ENCODE data around the gene SLC22A23. TPM values are rescaled to one million over a fixed set of nuclear protein-coding genes. Genes with fewer than 3 reads are reported as not detected.
A peak's percentile ranks its signal among the peaks of the same experiment; 100 is the strongest.

SLC22A23 gene
- total RNA-seq, 2 experiments from 2014 or later: not detected

DNA sequence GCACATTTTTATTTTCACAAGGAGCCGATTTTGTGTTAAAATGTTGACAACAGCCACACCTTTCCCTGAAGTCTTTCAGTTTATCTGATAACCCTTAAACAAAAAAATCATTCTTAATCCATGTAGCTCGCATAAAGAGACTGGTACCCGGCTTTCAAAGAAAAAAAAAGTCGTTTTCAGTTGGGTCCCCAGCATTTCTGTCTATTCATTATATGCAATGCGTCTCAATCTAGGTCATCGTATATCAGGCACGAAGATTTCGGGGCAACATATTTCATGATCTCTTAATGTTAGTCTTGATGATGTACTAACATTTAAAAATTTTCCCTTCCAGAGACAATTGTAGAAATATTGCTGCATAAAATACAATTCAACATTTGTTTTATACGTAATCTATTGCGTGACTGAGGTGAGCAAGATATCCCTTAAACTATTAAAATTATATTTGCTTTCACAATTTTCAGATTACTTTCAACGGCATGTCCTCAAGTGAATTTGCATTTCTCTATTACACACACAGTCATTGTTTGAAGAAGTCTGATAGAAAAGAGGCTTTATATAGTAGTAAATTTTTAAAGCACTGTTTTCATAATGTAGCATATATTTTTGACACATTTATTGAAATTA lies 226.5 kb downstream of the SLC22A23 start:
- no peak overlapping the region for H3K27ac ChIP-seq (ENCODE audit: low read depth, low read length, poor library complexity, severe bottlenecking)
- CTCF ChIA-PET (ENCODE audit: unreplicated experiment): interaction anchor here (0.8 kb wide), 1 partner anchor 21 kb away, joined by 4 read pairs; no protein-coding TSS in a partner anchor
- H3K9me3 ChIP-seq (ENCODE audit: low read length): no peaks in the 10 kb centered on the region
- intact Hi-C loops (cut with micrococcal nuclease; ENCODE audit: unreplicated experiment): loop anchor here (10.0 kb wide), 1 partner anchor 246 kb away; no protein-coding TSS in a partner anchor
- no peak for DNase-seq (ENCODE audit: low spot score)
- BruUV-seq (replicated peaks): no TSS peak
- H3K36me3 ChIP-seq (ENCODE audit: insufficient read depth, low read length): no peaks in the 10 kb centered on the region
- no peaks in the 10 kb centered on the region for H3K9me2 ChIP-seq (ENCODE audit: insufficient read depth, low read length)
- TF ChIP-seq CTCF (conservative IDR thresholded peaks at IDR 0.05; ENCODE audit: low read length): no peak
- no peak; the same call in 1 of the 2 replicates for TF ChIP-seq EZH2phosphoT487 (IDR thresholded peaks at IDR 0.05; ENCODE audit: borderline replicate concordance, low read depth, low read length)
- H2AFZ ChIP-seq (ENCODE audit: low read length): no peak overlapping the region
- POLR2A ChIA-PET: interaction anchor here (0.6 kb wide), 1 partner anchor 156 kb away, joined by 5 read pairs; no protein-coding TSS in a partner anchor
- no peak overlapping the region for H3K4me2 ChIP-seq (ENCODE audit: low read length)
- H3K79me2 ChIP-seq (ENCODE audit: insufficient read depth, low read depth, low read length): no peaks in the 10 kb centered on the region
- no peak overlapping the region for H3K4me3 ChIP-seq (ENCODE audit: low read depth, low read length, poor library complexity, severe bottlenecking)
- no peaks in the 10 kb centered on the region for H4K20me1 ChIP-seq (ENCODE audit: insufficient read depth, low read length)
- H3K4me1 ChIP-seq (ENCODE audit: insufficient read depth, low read length, poor library complexity, severe bottlenecking): peaks cover 31% of the 10 kb centered on the region

- peak overlapping the region; percentile 49 for H3K4me2 ChIP-seq (ENCODE audit: low read length)
- H3K79me2 ChIP-seq (ENCODE audit: insufficient read depth, low read depth, low read length): no peaks in the 10 kb centered on the region
- DNase-seq (ENCODE audit: low spot score): peak; percentile 46
- H2AFZ ChIP-seq (ENCODE audit: low read length): no peak overlapping the region
- POLR2A ChIA-PET: interaction anchor here (0.6 to 1.0 kb wide), 2 partner anchors 69 to 156 kb away, joined by 3 to 5 read pairs; no protein-coding TSS in a partner anchor
- CTCF ChIA-PET (ENCODE audit: unreplicated experiment): interaction anchor here (0.8 kb wide), 1 partner anchor 22 kb away, joined by 4 read pairs; no protein-coding TSS in a partner anchor
- no peaks in the 10 kb centered on the region for H3K9me3 ChIP-seq (ENCODE audit: low read length)
- H3K36me3 ChIP-seq (ENCODE audit: insufficient read depth, low read length): no peaks in the 10 kb centered on the region
- TF ChIP-seq EZH2phosphoT487 (IDR thresholded peaks at IDR 0.05; ENCODE audit: borderline replicate concordance, low read depth, low read length): no peak; the same call in 1 of the 2 replicates
- TF ChIP-seq CTCF (conservative IDR thresholded peaks at IDR 0.05; ENCODE audit: low read length): 0 out of 2 replicates have a peak, but pooled peaks have one; percentile 23
- intact Hi-C loops (cut with micrococcal nuclease; ENCODE audit: unreplicated experiment): loop anchor here (10.0 kb wide), 1 partner anchor 245 kb away; no protein-coding TSS in a partner anchor
- H3K27ac ChIP-seq (ENCODE audit: low read depth, low read length, poor library complexity, severe bottlenecking): no peak overlapping the region
- no TSS peak for BruUV-seq (replicated peaks)
- peaks cover 30% of the 10 kb centered on the region for H3K4me1 ChIP-seq (ENCODE audit: insufficient read depth, low read length, poor library complexity, severe bottlenecking)
- peak overlapping the region; percentile 5 for H3K4me3 ChIP-seq (ENCODE audit: low read depth, low read length, poor library complexity, severe bottlenecking)
- H3K9me2 ChIP-seq (ENCODE audit: insufficient read depth, low read length): no peaks in the 10 kb centered on the region
- H4K20me1 ChIP-seq (ENCODE audit: insufficient read depth, low read length): no peaks in the 10 kb centered on the region
Observed at GRCh38 chr6:3229566-3230178, 227.2 kb downstream of the SLC22A23 start.
